ENCODE data around the gene TP53I3. TPM values are rescaled to one million over a fixed set of nuclear protein-coding genes. Genes with fewer than 3 reads are reported as not detected.

Gene TP53I3
- total RNA-seq, 6 experiments from 2014 or later, result 5.2 to 20.4 (median 9.6) TPM

GRCh38 chr2:24087032-24087431 is 2.4 kb upstream of the TP53I3 start:
- Histone ChIP-seq H3K4me1 (peaks cover 0 to 8% (median 0%) of the 10 kb centered on the region in 4 donors), H3K27ac (no peak overlapping the region), H3K4me3 (no peak overlapping the region), H3K36me3 (no peaks in the 10 kb centered on the region), H3K27me3 (no peaks in the 10 kb centered on the region), H3K9me3 (no peaks in the 10 kb centered on the region)
- intact Hi-C loops (cut with DNase I), result no loop called here
- ATAC-seq, result no peak
- TF ChIP-seq, protein P1, sequence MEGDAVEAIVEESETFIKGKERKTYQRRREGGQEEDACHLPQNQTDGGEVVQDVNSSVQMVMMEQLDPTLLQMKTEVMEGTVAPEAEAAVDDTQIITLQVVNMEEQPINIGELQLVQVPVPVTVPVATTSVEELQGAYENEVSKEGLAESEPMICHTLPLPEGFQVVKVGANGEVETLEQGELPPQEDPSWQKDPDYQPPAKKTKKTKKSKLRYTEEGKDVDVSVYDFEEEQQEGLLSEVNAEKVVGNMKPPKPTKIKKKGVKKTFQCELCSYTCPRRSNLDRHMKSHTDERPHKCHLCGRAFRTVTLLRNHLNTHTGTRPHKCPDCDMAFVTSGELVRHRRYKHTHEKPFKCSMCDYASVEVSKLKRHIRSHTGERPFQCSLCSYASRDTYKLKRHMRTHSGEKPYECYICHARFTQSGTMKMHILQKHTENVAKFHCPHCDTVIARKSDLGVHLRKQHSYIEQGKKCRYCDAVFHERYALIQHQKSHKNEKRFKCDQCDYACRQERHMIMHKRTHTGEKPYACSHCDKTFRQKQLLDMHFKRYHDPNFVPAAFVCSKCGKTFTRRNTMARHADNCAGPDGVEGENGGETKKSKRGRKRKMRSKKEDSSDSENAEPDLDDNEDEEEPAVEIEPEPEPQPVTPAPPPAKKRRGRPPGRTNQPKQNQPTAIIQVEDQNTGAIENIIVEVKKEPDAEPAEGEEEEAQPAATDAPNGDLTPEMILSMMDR (IDR thresholded peaks at IDR 0.05), result no peak
- TF ChIP-seq POLR2A (IDR thresholded peaks at IDR 0.05), result no peak
- 70% methylated on average over 3 of the region's 3 CpGs for WGBS (ENCODE audit: insufficient coverage, low coverage, low lambda C conversion rate, missing lambda C conversion rate)
- no peak for DNase-seq

DNA sequence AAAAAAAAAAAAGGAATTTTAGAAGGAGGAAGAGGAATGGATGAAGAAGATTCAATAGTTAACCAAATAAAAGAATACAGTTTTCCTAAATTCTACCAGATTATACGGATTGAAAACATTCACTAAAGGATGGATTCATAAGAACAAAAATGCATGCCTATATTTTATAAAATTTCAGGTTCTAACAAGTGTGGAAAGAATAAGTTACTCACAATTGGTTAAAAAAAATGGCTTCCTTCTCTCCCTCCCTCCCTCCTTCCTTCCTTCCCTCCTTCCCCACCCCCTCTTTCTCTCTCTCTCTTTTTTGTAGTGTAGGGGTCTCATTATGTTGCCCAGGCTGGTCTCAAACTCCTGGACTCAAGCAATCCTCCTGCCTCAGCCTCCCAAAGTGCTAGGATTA is 1.6 kb upstream of the TP53I3 start:
- 67% methylated on average over 1 of the region's 1 CpG for WGBS (ENCODE audit: insufficient coverage, low coverage, low lambda C conversion rate, missing lambda C conversion rate)
- intact Hi-C loops (cut with DNase I), result no loop called here

DNA sequence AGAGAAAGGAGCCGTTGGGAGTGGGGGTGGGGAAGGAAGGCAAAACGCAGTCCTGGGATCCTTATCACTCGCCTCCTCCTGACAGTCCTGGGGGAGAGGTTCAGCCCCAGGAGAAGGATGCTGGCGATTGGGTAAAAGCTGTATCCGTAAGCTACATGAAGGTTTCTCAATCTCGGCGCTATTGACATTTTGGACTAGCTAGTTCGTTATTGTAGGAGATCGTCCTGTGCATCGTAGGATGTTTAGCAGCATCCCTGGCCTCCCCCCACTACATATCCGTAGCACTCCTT is 511 bp upstream of the TP53I3 start:
- H3K36me3 ChIP-seq, result no peaks in the 10 kb centered on the region
- peak overlapping the region; percentile 52 to 81 (median 72) for H3K27ac ChIP-seq
- DNase-seq, result no peak
- H3K27me3 ChIP-seq, result no peaks in the 10 kb centered on the region
- intact Hi-C loops (cut with DNase I), result no loop called here
- WGBS (ENCODE audit: insufficient coverage, low coverage, low lambda C conversion rate, missing lambda C conversion rate), result 15% methylated on average over 7 of the region's 11 CpGs
- TF ChIP-seq, protein P1 (IDR thresholded peaks at IDR 0.05), result no peak
- TF ChIP-seq POLR2A (IDR thresholded peaks at IDR 0.05), result no peak
- H3K4me1 ChIP-seq, result peaks cover 0 to 8% (median 0%) of the 10 kb centered on the region in 4 donors
- H3K9me3 ChIP-seq, result no peaks in the 10 kb centered on the region
- peak overlapping the region; percentile 59 to 70 (median 63) for H3K4me3 ChIP-seq
- no peak for ATAC-seq

More for the DNA sequence above, 1.6 kb upstream of the TP53I3 start:
- H3K4me3 ChIP-seq, result no peak overlapping the region
- no peak overlapping the region for H3K27ac ChIP-seq
- DNase-seq, result no peak
- TF ChIP-seq, protein P1 (IDR thresholded peaks at IDR 0.05), result no peak
- no peak for TF ChIP-seq POLR2A (IDR thresholded peaks at IDR 0.05)
- H3K9me3 ChIP-seq, result no peaks in the 10 kb centered on the region
- no peaks in the 10 kb centered on the region for H3K27me3 ChIP-seq
- peaks cover 0 to 8% (median 0%) of the 10 kb centered on the region in 4 donors for H3K4me1 ChIP-seq
- no peaks in the 10 kb centered on the region for H3K36me3 ChIP-seq
- ATAC-seq, result no peak

GRCh38 chr2:24083567-24084385 is 858 bp downstream of the TP53I3 start:
- ATAC-seq, result peak; percentile 80 to 86 (median 84)

More at GRCh38 chr2:24083567-24084385, 858 bp downstream of the TP53I3 start:
- DNase-seq, result peak in 1 of 3 donors; percentile 83
- peaks cover 0 to 8% (median 0%) of the 10 kb centered on the region in 4 donors for H3K4me1 ChIP-seq
- intact Hi-C loops (cut with DNase I), result no loop called here
- H3K36me3 ChIP-seq, result no peaks in the 10 kb centered on the region
- TF ChIP-seq, protein P1 (IDR thresholded peaks at IDR 0.05), result no peak
- no peak for TF ChIP-seq POLR2A (IDR thresholded peaks at IDR 0.05)
- H3K4me3 ChIP-seq, result peak overlapping the region; percentile 59 to 70 (median 63)
- H3K9me3 ChIP-seq, result no peaks in the 10 kb centered on the region
- 10% methylated on average over 15 of the region's 30 CpGs for WGBS (ENCODE audit: insufficient coverage, low coverage, low lambda C conversion rate, missing lambda C conversion rate)
- peak overlapping the region; percentile 52 to 81 (median 72) for H3K27ac ChIP-seq
- H3K27me3 ChIP-seq, result no peaks in the 10 kb centered on the region
